MM.1S (cell line): ENCODE results near the gene ALKBH7.

Experiments used
- EZH2 ChIP-seq: fragments of 300-600 bp; sonication (generic); optimal IDR thresholded peaks from 2 replicates; pipeline ENCODE3; 2017; ENCODE audit warnings: low read depth, mild to moderate bottlenecking, antibody characterized with exemption, low read length, mixed read lengths
- TF ChIP-seq, protein P1 (sequence below): fragments of 300-600 bp; sonication (generic); IDR thresholded peaks from 2 replicates; pipeline ENCODE4 v1.5.1; 2016; ENCODE audit warnings: antibody characterized with exemption, low read length, mixed read lengths

DNA sequence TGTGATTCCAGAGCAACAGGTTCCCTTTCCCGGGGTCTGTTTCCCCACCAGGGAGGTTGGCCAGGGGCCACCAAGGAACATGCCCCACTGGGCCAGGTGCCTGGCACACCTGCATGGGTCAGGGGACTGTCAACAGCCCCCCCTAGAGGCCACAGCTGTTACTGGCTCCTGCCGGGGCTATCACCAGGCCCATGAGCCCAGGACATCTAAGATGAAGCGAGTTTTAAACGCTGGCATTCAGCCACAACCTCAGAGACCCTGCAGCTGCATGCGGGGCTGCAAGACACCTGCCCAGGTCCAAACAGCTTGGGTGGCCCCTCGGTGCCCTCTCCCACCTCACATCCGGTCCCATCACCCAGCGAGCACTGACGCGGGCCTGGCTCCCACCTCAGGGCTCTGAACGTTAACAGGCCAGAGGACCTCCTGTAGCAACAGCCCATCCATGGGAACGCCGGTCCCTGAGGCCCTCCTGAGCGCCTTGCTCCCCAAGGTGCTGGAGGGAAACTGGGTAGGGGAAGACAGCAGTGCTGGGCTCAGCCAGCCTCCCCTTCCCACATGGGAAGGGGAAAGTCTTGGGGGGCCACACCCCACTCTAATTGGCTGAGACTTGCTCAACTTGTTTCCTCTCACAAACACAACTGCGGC lies 40.0 kb downstream of the ALKBH7 start:
- TF ChIP-seq, protein P1, sequence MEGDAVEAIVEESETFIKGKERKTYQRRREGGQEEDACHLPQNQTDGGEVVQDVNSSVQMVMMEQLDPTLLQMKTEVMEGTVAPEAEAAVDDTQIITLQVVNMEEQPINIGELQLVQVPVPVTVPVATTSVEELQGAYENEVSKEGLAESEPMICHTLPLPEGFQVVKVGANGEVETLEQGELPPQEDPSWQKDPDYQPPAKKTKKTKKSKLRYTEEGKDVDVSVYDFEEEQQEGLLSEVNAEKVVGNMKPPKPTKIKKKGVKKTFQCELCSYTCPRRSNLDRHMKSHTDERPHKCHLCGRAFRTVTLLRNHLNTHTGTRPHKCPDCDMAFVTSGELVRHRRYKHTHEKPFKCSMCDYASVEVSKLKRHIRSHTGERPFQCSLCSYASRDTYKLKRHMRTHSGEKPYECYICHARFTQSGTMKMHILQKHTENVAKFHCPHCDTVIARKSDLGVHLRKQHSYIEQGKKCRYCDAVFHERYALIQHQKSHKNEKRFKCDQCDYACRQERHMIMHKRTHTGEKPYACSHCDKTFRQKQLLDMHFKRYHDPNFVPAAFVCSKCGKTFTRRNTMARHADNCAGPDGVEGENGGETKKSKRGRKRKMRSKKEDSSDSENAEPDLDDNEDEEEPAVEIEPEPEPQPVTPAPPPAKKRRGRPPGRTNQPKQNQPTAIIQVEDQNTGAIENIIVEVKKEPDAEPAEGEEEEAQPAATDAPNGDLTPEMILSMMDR: peak; percentile 65
- TF ChIP-seq EZH2: no peak
